Esophagus squamous epithelium (tissue), 4 donors: ENCODE measurements around the gene CIAO2A.

ENCODE experiments used
- POLR2A ChIP-seq, 4 donors: fragments of 450-650 bp; IDR thresholded peaks; one replicate each; pipeline ENCODE4 v1.6.1; 2017; ENCODE audit warnings: antibody characterized with exemption in 4 of 4, mild to moderate bottlenecking in 4 of 4, moderate library complexity in 3 of 4
- TF ChIP-seq, protein P1 (sequence below), 6 experiments: fragments of 450-650 bp in 4 of 6; fragments of 200-600 bp in 2 of 6; sonication (generic) in 2 of 6; IDR thresholded peaks; one replicate each; pipeline ENCODE4 v1.5.1; 2016 to 2019; ENCODE audit warnings: antibody characterized with exemption in 6 of 6, mild to moderate bottlenecking in 4 of 6, moderate library complexity in 4 of 6

DNA sequence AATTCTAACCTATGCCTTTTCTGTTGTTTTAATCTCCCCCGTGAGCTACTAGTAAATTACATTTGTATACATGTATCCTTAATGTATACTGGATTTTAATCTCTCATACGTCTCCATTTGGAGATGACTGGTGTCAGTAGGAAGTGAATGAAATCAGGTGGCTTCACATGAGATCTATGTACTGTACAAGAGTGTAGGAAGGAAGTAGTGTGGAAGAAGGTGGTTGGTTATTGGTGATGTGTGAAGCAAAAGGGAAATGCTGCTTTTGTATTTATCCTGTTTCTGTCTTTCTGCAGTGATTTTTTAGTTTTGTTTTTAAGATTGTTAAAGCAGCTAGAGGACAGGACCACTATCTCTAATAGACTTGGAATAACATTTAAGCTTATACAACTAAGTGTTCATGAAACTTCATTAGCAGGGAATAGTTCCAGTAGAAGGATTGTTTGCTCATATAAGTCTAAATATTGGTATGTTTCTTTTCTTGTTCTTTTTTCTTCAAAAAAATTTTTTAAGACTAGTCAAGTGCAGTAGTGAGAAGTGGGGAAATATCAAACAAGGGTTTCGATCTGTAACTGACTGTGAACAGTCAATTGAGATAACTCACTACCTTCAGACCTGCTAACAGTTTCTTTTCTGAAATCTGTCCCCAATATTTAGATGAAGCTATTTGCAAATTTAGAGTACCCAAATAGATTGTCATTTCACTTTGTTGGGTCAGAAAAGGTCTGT is 17.5 kb upstream of the CIAO2A start:
- TF ChIP-seq, protein P1, sequence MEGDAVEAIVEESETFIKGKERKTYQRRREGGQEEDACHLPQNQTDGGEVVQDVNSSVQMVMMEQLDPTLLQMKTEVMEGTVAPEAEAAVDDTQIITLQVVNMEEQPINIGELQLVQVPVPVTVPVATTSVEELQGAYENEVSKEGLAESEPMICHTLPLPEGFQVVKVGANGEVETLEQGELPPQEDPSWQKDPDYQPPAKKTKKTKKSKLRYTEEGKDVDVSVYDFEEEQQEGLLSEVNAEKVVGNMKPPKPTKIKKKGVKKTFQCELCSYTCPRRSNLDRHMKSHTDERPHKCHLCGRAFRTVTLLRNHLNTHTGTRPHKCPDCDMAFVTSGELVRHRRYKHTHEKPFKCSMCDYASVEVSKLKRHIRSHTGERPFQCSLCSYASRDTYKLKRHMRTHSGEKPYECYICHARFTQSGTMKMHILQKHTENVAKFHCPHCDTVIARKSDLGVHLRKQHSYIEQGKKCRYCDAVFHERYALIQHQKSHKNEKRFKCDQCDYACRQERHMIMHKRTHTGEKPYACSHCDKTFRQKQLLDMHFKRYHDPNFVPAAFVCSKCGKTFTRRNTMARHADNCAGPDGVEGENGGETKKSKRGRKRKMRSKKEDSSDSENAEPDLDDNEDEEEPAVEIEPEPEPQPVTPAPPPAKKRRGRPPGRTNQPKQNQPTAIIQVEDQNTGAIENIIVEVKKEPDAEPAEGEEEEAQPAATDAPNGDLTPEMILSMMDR (IDR thresholded peaks at IDR 0.05): no peak
- no peak for TF ChIP-seq POLR2A (IDR thresholded peaks at IDR 0.05)
